ELF-1 (cell line): ENCODE results near the gene RPRD1B.
A peak's percentile ranks its signal among the peaks of the same experiment; 100 is the strongest.
"Not testable (repeated sequence)": the region's sequence is repeated elsewhere in the genome, so short reads cannot be mapped to it uniquely, and the experiment has no call there.

Experiments
- DNase-seq: peaks from one replicate; pipeline ENCODE4 v3.0.0-alpha.2; 2016; ENCODE audit warnings: low read depth, low spot score

The RPRD1B gene

DNA sequence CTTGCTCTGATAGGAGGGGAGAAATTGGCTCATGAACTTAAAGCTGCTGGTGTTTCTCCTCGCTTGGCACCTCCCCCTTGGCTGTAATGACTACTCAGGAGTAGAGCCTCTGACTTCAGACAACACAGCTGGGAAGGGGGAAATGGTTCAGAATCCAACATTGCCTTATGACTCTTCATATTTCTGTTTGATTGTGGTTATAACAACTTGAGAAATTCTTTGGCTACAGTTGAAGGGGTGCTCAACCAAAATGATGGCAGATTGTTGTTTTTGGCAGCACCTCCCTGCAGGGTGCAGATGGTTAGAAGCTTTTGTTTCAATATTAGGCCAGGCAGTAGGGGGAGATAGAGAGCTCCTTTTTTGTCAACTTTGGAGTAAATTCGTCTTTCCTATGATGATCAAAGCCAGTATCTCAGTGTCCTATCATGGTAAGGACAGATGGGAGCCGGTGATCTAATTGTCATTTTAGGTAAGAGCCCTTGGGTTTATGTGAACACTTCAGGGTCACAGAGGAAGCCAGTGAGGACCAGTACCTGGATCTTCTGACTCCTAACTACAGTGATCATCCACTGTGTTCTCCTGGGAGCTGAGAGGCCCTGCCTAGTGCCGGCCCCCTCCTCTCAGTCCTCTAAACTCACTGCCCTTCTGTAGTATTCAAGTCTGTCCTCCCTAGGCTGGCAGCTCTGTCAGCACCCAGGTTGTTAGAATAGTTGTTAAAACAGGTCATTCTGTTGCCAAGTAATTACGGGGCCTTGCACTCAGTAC lies 39.9 kb downstream of the RPRD1B start:
- peak; percentile 64 for DNase-seq

DNA sequence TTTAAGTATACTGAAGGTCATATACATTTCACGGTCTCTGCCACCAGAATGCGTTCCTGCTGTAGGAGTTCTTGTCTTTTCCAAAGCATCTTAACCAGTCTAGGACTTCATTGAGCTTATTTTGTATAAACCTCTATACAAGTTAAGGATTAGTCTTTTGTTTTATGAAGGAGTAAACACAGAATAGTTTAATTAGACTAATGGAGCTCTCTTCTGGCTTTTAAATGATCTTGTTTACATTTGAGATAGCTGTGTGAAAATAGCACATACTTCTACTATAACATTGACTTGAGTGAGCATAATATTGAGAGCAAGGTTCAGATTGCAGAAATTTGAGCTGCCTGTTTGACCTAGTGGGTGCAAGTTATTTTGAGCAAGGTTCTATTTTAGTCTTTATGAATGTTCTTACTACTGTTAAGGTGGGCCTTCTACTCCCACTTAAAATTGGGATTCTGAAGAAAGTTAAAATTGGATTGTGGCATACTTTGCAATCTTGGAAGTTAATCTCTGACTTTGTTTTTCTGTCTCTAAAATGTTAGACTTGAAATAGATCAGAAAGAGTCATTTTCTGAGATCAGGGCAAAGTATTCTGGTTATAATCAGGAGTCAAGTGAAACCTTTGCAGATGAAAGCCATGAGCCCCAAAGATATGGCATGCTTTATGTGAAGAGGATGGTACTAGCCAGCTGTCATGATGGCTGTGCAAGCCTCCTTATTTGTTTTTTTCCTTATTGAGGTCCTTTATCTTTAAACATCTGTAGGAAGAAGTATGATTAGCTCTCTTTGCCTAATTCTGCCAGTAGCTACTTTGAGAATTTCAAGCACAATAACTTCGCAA lies 41.8 kb downstream of the RPRD1B start:
- DNase-seq: no peak

DNA sequence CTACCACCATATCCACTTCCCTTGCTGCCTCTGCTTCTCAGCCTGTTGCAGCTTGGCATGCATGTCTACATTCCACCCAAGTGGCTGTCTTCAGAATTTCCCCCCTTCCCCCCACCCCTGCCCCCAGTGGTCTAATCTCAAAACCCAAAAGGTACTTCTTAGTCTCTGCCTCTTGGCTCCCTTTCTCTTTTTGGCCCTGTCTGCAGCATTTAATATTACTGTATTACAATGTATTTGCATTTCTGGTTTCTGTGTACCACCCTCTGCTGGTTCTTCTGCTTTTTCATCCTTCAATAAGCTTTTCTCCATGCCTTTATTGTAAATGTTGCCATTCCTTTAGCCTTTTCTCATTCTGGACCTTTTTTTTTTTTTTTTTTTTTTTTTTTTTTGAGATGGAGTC lies 43.0 kb downstream of the RPRD1B start:
- DNase-seq: no peak

DNA sequence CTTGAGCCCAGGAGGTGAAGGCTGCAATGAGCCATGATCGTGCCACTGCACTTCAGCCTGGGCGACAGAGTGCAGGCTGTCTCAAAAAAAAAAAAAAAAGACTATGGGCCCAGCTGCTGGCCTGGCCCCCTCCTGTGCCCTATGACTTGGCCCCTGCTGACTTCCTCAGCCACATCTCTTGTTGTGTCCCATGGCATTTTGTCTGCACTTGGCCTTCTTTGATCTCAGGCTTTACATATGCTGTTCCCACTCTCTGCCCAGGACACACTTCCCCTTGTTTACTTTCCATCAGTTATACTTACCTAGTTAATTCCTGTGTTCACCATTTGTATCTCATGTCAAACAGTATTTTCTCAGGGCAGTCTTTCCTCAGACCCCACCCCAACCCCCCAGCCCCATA lies 44.5 kb downstream of the RPRD1B start:
- DNase-seq: no peak

DNA sequence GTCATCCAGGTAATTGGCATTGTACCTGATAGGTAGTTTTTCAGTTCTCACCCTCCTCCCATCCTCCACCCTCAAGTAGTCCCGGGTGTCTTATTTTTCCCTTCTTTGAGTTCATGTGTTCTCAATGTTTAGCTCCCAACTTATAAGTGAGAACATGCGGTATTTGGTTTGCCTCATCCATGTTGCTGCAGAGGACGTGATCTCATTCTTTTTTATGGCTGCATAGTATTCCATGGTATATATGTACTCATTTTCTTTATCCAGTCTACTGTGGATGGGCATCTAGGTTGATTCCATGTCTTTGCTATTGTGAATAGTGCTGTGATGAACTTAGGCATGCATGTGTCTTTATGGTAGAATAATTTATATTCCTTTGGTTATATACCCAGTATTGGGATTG lies 45.8 kb downstream of the RPRD1B start:
- no peak for DNase-seq

DNA sequence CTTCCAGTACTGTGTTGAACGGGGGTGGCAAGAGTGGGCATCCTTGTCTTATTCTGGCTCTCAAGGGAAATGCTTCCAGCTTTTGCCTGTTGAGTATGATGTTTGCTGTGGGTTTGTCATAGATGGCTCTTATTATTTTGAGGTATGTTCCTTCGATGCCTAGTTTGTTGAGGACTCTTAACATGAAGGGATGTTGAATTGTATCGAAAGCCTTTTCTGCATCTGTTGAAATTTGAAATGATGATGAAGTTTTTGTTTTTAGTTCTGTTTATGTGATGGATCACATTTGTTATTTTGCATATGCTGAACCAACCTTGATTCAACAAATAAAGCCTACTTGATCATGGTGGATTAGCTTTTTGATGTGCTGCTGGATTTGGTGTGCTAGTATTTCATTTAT lies 48.0 kb downstream of the RPRD1B start:
- no peak for DNase-seq

DNA sequence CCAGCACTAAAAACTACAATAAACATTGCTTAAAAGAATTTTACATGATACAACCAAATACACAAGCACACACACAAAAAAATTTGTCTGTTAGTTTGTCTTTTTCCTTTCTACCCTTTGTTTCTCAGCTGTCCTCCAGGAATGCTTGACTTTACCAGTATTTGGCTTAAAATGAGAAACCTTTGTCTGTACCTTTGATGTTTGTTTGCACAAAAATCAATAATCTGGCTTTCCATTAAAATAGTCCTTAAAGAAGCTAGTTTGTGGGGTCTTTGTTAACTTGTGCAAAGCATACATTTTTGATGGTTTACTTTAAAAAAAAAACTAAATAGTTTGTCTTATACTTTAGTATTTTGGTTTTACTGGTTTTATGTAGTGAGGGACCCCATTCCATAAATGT lies 49.3 kb downstream of the RPRD1B start:
- no peak for DNase-seq

DNA sequence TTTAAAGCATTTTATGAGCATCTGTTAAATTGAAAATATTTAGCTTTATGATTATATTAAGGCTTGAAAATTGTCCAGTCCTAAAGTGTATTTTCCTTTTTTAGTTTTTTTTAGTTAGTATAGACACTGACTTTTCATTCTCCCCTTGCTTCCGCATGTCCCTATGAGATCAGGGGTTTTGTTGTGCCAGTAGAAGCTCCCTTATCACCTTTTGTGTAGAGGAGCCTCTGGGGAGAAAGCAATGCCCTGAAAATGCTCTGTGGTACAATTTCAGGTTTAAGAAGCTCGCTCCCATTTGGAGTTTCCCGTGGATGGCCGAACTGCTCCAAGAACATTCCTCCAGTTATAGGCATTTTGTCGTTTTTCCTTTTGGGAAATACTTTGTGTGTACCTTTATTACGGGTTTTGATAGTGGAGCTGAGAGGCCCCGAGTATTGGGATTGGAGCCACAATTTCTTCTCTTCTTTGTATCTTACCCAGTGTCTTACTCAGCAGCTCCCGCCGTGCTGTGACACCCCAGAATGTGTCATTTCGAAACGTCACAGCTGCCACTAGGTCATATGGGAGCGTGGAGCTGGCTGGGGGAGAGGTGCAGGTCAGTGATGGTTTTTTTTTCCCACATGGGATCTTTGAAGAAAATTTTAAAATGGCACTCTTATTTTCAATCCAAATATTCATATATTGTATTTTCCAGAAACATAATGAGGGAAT lies 49.9 kb downstream of the RPRD1B start:
- no peak for DNase-seq

DNA sequence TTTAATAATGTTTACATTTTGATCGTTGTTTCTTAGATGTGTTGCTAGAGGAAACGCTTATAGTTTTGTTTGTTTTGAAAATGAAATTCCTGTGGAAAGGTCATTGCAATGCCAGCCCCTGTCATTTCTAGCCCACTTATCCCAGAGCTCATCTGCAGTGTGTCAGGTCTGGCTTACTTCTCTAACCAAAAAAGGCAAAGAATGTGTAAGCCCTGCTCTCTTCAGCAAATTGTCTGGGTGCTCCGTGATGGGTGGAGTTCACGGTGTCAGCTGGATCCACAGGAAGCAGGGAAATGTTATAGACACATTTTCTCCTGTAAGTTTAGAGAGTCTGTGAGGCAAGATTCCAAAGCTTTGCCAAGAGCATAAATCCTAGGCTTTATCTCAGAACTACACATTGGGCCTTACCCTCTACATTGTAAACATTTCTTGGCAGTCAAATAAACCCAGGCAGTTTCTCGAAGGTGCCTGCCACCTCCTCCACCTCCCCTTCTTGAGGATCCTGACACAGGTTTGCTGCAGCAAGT lies 50.9 kb downstream of the RPRD1B start:
- peak; percentile 17 for DNase-seq

DNA sequence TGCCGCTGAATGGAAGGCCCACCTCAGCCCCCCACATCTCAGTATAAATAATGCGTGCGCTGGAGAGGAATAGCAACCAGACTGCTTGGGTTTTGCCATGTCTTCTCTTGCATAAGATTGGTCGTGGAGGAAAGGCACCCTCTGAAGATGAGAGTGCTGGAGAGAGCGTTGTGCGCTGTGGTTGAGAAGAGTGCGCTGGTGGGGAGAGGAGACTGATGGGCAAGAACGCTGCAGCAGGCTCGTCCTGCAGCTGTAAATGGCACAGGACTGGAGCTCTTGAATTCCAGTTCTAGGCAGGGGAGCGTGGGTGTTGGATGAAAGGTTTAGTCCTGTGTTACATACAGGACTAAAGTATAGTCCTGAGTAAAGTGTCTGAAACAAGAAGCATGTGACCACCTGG lies 51.5 kb downstream of the RPRD1B start:
- no peak for DNase-seq

DNA sequence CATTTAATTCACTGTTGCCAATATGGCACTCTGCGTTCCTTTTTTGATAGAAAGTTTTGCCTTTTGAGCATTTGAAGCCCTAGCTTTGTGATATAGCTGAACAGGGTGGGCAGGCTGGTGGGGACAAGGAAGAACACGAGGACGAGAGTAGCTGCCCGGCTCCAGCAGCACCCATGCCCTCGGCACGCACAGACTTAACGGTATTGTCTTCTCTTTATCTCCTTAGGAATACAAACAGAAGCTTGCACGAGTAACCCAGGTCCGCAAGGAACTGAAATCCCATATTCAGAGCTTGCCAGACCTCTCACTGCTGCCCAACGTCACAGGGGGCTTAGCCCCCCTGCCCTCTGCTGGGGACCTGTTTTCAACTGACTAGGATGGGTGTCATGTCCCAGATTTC lies 56.0 kb downstream of the RPRD1B start:
- DNase-seq: no peak

DNA sequence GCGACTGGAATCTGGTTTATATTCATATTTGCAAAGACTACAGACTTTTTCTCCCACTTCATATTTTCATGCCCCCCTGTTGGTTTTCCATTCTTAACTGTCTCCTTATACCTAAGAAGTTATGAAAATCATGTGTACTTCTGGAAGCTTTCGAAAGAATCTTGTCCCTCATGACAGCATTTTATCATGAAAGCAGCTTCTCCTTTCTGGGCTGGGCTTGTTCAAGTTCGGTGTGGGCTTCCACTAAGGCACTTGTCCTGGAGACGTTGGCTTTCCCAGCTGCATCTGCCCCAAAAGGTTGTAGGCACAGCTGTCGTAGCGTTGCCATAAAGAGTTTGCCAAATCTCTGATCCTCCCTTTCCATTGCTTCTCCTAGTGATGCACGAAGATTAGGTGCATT lies 56.5 kb downstream of the RPRD1B start:
- no peak for DNase-seq

DNA sequence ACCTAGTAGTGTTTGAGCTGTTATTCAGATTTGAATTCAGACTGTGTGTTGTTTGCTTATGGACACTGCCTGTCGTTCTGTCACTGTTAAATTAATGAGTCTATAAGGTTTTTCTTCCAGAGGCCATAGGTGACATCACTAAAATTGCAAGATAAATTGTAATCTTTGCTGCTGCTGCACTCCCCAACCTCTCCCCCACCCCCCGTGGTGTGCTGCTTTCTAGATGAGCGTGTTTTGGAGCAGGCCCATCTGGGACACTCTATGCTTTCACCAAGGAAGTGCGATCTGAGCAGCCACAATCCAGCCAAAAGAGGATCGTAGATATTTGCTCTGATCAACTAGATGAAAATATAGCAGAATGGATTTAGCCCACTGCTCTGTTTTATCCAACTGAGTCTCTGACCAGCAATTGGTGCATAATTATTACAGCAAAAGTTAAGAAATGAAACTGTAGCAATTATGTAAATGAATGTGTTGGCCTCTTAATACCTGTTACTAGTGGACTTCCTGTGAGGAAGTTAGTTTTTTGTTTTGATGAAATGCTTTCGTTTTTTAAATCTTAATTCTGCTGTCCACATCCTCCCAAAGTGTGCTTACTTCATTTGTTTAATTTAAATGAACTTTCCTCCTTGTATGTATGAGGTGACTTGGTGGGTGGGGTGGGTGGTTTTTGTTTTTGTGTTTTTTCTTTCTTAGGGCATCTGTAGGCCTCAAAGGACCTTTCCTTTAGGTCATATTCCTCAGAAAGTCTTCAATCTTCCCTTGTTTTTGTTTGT lies 58.1 kb downstream of the RPRD1B start:
- DNase-seq: no peak

DNA sequence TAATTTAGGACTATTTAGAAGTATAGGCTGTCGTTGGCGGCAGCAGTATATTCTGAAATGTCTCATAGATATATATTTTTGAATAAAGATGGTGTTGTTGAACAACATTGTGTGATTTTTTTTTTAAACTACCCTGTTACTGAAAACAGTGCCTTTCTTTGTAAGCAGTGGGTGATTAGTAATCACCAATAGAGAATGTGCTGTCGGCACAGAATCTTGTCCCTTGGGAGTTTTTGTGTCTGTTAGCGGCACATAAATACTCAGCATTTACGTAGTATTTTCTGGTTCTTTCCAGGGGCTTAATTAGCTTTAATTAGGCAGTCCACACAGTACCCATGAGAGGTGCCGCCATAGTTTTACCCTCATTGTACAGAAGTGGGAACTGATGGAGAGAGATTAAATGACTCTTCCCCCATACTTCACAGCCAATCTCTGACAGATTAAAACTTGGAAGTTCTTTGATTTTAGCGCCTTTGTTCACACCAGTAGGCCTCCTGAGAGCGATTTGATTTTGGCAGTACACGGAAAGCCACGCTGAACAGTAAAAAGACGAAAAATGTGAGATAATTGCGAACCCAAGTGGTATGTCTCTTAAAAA lies 58.8 kb downstream of the RPRD1B start:
- DNase-seq: no peak

DNA sequence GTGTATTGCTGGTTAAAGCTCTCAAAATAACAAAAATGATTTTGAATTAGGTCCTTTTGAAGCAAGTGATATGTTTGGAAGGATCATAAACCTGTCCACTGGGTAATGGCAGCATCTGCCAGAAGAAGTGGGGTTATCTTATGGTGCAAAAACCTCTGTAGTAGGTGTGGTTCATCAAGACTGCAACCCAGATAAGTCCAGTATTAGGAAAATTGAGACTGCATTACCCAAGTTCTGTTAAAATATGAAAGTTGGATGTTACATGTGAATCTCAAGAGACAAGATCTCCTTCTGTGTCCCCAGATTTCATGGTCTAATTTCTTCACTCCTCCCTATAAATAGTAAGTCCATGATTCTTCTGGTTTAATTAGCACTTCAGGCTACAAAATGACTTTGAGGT lies 59.4 kb downstream of the RPRD1B start:
- DNase-seq: no peak

DNA sequence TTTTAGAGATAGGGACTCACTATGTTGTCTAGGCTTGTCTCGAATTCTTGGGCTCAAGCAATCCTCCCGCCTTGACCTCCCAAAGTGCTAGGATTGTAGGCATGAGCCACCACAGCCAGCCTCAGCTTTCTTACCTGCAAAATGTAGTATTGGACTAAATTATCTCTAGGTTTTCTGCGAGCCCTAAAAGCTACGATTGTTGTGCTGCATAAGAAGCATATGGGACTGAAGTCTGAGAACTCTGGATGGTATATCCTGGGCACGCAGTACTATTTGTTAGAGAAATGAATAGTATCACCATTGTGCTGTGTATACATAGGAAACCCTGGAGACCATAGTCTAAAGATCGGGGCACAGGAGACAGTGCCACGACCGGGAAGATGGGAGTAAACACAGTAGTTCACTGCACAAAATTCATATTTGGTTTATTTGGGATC lies 60.1 kb downstream of the RPRD1B start:
- no peak for DNase-seq

DNA sequence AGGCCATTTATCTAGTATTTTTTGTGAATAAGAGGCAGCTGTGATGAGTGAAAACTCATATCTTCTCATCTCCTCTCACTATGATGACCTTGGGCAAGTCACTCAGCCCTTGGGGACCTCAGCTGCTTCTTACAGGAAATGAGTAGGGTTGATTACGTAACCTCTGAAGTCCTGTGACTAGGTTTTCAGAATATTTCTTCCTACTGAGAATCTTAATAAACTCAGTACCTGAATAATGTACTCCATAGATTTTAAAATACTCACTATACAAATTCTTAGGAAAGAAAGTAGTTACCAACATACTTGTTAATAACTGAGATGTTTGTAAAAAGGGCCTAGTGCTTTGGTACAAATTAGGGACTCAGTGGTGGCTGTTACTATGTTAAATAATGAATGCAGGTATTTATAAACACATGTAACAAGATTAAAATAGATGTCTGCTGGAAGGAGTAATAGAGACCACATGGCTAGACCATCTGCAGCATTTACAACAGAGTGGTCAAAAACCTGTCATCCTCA lies 60.9 kb downstream of the RPRD1B start:
- DNase-seq: no peak

DNA sequence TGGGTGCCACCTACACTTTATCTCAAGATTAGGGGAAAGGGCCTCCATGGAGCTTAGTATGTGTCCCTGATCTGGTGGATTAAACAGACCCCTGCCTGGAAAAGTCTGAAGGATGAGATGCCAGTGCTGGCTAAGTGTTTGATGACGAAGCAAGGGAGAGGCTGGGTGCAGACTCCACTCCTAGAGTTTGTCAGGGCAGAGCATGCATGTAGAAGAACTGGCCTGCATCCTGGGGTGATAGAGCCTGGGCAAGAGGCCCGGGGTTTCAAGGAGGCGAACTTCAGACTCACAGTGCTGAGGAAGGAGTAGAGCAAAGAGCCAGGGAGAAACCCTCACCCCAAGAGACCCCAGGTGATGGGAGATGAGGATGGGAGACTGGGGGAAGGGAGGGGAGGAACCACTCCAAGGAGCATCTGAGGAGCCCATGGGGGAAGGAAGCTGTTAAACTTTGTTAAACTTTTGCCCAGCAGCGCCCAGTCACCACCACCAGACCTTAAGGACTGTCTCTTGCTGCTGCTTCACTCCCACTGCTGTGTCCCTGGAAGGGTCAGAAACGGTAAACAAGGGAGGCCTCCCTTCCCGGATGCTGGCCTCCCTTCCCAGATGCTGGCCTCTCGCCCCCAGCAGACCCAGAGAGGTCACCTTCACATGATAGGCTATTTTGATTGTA lies 61.6 kb downstream of the RPRD1B start:
- no peak for DNase-seq

DNA sequence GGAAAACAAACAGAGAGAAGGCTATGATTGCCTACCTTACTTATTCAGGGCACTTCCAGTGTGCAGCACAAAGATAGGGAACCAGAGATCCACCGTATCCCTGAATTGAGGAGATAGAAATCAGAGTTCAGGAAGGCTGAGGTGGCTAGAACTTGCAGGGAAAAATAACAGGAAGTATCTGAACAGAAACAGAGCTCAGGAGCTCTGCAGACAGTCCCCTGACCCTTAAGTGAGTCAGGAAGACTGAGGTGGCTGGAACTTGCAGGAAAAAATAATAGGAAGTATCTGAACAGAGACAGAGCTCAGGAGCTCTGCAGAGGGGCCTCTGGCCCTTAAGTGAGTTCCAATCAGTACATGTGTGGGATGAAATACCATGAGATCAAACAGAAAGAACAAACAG lies 65.4 kb downstream of the RPRD1B start:
- peak; percentile 22 for DNase-seq

DNA sequence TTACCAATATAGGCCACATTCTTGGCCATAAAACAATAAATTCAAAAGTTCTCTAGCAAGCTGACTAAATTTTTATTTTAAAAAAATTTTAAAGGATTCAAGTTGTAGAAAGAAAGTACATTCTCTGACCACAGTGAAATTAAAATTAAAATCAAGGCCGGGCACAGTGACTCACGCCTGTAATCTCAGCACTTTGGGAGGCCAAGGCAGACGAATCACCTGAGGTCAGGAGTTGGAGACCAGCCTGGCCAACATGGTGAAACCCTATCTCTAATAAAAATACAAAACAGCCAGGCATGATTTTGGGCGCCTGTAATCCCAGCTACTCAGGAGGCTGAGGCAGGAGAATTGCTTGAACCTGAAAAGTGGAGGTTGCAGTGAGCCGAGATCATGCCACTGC lies 68.7 kb downstream of the RPRD1B start:
- not testable (repeated sequence) for DNase-seq
